Gastrocnemius medialis (tissue), 4 donors: ENCODE data around the gene THRB.

Experiments used
- POLR2A ChIP-seq, 2 donors: fragments of 450-650 bp; IDR thresholded peaks; one replicate each; pipeline ENCODE4 v1.6.1; 2017; ENCODE audit warnings: antibody characterized with exemption in 2 of 2, mild to moderate bottlenecking in 2 of 2, moderate library complexity in 2 of 2
- TF ChIP-seq, protein P1 (sequence below), 5 experiments: fragments of 450-650 bp in 3 of 5; fragments of 200-600 bp in 2 of 5; sonication (generic) in 2 of 5; IDR thresholded peaks in 4 of 5; conservative IDR thresholded peaks in 1 of 5; 1 replicate in 4 of 5; 2 replicates in 1 of 5; pipeline ENCODE4 v1.5.1; 2016 to 2019; ENCODE audit warnings: antibody characterized with exemption in 5 of 5, mild to moderate bottlenecking in 3 of 5, moderate library complexity in 3 of 5

DNA sequence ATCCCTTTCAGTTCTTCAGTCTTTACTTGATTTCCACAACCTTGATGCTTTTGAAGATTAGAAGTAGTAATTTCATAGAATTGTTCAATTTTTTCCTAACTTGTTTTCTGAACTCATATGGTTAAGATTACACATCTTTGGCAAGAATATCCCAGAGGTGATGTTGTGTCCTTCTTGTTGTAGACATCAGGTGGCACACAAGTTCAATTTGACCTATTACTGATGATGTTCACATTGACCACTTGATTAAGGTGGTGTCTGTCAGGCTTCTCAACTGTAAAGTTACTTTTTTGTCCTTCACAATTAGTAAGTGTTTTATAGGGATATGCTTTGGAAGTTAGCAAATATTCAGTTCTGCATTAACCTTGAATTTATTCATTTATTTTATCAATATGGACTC, 34.6 kb upstream of the THRB start:
- TF ChIP-seq, protein P1, sequence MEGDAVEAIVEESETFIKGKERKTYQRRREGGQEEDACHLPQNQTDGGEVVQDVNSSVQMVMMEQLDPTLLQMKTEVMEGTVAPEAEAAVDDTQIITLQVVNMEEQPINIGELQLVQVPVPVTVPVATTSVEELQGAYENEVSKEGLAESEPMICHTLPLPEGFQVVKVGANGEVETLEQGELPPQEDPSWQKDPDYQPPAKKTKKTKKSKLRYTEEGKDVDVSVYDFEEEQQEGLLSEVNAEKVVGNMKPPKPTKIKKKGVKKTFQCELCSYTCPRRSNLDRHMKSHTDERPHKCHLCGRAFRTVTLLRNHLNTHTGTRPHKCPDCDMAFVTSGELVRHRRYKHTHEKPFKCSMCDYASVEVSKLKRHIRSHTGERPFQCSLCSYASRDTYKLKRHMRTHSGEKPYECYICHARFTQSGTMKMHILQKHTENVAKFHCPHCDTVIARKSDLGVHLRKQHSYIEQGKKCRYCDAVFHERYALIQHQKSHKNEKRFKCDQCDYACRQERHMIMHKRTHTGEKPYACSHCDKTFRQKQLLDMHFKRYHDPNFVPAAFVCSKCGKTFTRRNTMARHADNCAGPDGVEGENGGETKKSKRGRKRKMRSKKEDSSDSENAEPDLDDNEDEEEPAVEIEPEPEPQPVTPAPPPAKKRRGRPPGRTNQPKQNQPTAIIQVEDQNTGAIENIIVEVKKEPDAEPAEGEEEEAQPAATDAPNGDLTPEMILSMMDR (IDR thresholded peaks at IDR 0.05 in 4 of 5, conservative IDR thresholded peaks at IDR 0.05 in 1 of 5), result no peak
- TF ChIP-seq POLR2A (IDR thresholded peaks at IDR 0.05), result no peak
